Osteoblast (primary cell): ENCODE results near the gene HM13. TPM values are rescaled to one million over a fixed set of nuclear protein-coding genes. Genes with fewer than 3 reads are reported as not detected.

Experiments
- DNase-seq: peaks from one replicate; pipeline ENCODE4 v3.0.0; 2011; ENCODE audit warnings: low spot score, mixed read lengths; ENCODE audit not compliant: insufficient read length; ENCODE audit errors: missing footprints
- H2AFZ ChIP-seq: 2 replicates; pipeline ENCODE4 v1.6.0; 2011; ENCODE audit warnings: mild to moderate bottlenecking, low read length
- H3K27ac ChIP-seq: 2 replicates; pipeline ENCODE4 v1.5.1; 2011; ENCODE audit warnings: mild to moderate bottlenecking, low read depth, low read length, moderate library complexity
- H3K27me3 ChIP-seq: 2 replicates; pipeline ENCODE4 v1.6.0; 2012; ENCODE audit warnings: mild to moderate bottlenecking, control low read depth, inconsistent platforms, low read length, moderate library complexity; ENCODE audit not compliant: insufficient read depth
- H3K36me3 ChIP-seq: 2 replicates; pipeline ENCODE4 v1.5.1; 2011; ENCODE audit warnings: mild to moderate bottlenecking, low read length, control low read depth, moderate library complexity; ENCODE audit not compliant: insufficient read depth
- H3K4me1 ChIP-seq: 2 replicates; pipeline ENCODE4 v1.5.1; 2011; ENCODE audit warnings: mild to moderate bottlenecking, low read length, control low read depth, moderate library complexity; ENCODE audit not compliant: insufficient read depth
- H3K4me2 ChIP-seq: 2 replicates; pipeline ENCODE4 v1.6.0; 2011; ENCODE audit warnings: mild to moderate bottlenecking, low read length; ENCODE audit not compliant: insufficient read depth
- H3K4me3 ChIP-seq: fragments of 200-600 bp; sonication (generic); 3 replicates; pipeline ENCODE4 v1.5.1; 2012; ENCODE audit warnings: mild to moderate bottlenecking, low read length, inconsistent platforms; ENCODE audit not compliant: insufficient read depth
- H3K79me2 ChIP-seq: 2 replicates; pipeline ENCODE4 v1.6.0; 2012; ENCODE audit warnings: mild to moderate bottlenecking, low read length, control low read depth, inconsistent platforms; ENCODE audit not compliant: insufficient read depth
- H3K9me3 ChIP-seq: 2 replicates; pipeline ENCODE4 v1.5.1; 2011; ENCODE audit warnings: low read depth, low read length, control low read depth
- H4K20me1 ChIP-seq: 2 replicates; pipeline ENCODE4 v1.6.0; 2012; ENCODE audit warnings: mild to moderate bottlenecking, low read length, control low read depth; ENCODE audit not compliant: insufficient read depth
- CTCF ChIP-seq: IDR thresholded peaks from 2 replicates; pipeline ENCODE4 v1.5.1; 2011; ENCODE audit warnings: mild to moderate bottlenecking, low read depth, low read length, moderate library complexity; ENCODE audit errors: extremely low read depth
- total RNA-seq: library from RNA; depleted of rRNA; stranded (reverse); fragments of >200 nt; gene quantifications from 2 replicates; pipeline ENCODE4 v1.2.3, GENCODE V29; 2012

The HM13 gene
- total RNA-seq, 1 donor: 85.8 TPM

DNA sequence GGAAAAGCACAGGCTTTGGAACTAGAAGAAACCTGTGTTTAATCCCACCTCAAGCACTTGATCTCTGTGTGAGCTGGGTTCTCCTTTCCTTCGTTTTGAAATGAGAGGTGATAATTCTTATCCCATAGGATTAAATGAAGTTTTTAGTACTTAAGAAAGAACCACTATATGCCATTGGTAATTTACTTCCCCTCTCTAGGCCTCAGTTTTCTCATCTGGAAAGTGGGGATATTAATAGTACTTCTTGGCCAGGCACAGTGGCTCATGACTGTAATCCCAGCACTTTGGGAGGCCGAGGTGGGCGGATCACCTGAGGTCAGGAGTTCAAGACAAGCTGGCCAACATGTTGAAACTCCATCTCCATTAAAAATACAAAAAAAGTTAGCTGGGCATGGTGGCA lies 25.1 kb upstream of the HM13 start:
- Histone ChIP-seq H3K4me2 (no peak overlapping the region), H3K27ac (no peak overlapping the region), H2AFZ (no peak overlapping the region), H3K27me3 (no peaks in the 10 kb centered on the region), H3K4me1 (peaks cover 8% of the 10 kb centered on the region), H3K79me2 (no peaks in the 10 kb centered on the region), H3K36me3 (no peaks in the 10 kb centered on the region), H4K20me1 (no peaks in the 10 kb centered on the region), H3K9me3 (no peaks in the 10 kb centered on the region), H3K4me3 (no peak overlapping the region)
- no peak for TF ChIP-seq CTCF
- no peak for DNase-seq

DNA sequence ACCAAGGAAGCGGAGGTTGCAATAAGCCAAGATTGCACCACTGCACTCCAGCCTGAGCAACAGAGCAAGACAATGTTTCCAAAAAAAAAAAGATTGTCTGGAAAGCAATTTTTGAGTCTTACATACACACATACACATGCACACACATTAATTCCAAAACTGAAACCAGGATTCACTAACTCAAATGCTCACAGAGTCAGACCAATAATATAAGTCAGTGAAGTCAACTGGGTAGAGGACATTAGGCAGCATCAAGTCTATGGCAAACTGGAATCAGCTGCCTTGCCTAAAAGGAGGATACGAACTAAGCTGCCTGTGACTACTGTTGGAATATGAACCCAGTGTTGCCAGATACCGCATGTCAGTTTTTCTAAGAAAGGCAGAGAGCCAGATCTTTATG lies 23.5 kb upstream of the HM13 start:
- Histone ChIP-seq H3K4me2 (no peak overlapping the region), H3K79me2 (no peaks in the 10 kb centered on the region), H4K20me1 (no peaks in the 10 kb centered on the region)

GRCh38 chr20:31494131-31494530 lies 20.1 kb upstream of the HM13 start:
- H3K9me3 ChIP-seq: no peaks in the 10 kb centered on the region
- H3K27me3 ChIP-seq: no peaks in the 10 kb centered on the region
- H3K79me2 ChIP-seq: no peaks in the 10 kb centered on the region
- H3K27ac ChIP-seq: no peak overlapping the region
- H3K36me3 ChIP-seq: no peaks in the 10 kb centered on the region
- H3K4me3 ChIP-seq: no peak overlapping the region
- H3K4me2 ChIP-seq: no peak overlapping the region
- peaks cover 23% of the 10 kb centered on the region for H3K4me1 ChIP-seq
- H2AFZ ChIP-seq: no peak overlapping the region
- peak; percentile 61 for TF ChIP-seq CTCF
- no peak for DNase-seq
- H4K20me1 ChIP-seq: no peaks in the 10 kb centered on the region

More for the DNA sequence above, 23.5 kb upstream of the HM13 start:
- Histone ChIP-seq H3K27ac (no peak overlapping the region), H3K4me1 (peaks cover 5% of the 10 kb centered on the region), H3K36me3 (no peaks in the 10 kb centered on the region), H2AFZ (no peak overlapping the region), H3K4me3 (no peak overlapping the region), H3K9me3 (no peaks in the 10 kb centered on the region), H3K27me3 (no peaks in the 10 kb centered on the region)
- DNase-seq: no peak
- TF ChIP-seq CTCF: no peak

DNA sequence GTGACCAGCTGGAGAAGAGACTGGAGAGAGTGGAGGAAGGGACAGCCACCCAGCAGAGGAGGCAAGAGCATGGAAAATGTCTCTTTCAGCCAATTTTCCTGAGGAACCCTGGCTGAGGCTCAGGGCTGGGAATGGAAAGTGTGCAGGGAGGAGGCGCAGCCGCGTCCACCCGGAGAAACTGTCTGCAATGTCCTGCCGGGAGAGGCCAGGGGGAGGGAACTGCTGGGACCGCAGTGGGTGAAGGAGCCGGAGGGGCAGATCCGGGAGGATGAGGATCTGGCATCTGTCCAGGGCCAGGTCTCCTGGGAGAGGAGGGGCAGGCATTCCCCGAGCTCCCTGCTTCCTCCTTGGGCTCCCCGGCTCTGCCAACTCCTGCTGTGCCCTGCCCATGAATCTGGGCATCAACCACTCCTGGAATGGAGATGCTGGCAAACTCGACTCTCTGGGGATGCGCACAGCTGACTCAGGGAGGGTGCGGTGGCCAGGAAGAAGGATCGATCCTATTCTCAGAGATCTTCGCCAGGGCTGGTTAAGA lies 17.4 kb upstream of the HM13 start:
- Histone ChIP-seq H3K79me2 (no peaks in the 10 kb centered on the region), H3K4me1 (peaks cover 23% of the 10 kb centered on the region), H3K4me2 (peak overlapping the region; percentile 81), H3K27ac (peak overlapping the region; percentile 56), H3K36me3 (no peaks in the 10 kb centered on the region), H2AFZ (peak overlapping the region; percentile 89), H3K9me3 (no peaks in the 10 kb centered on the region), H4K20me1 (no peaks in the 10 kb centered on the region), H3K4me3 (peak overlapping the region; percentile 57), H3K27me3 (no peaks in the 10 kb centered on the region)
- DNase-seq: no peak
- no peak for TF ChIP-seq CTCF
